GM19438 (cell line): Measurements from ENCODE around the gene PCBP3.

ENCODE experiments used
- ATAC-seq: cut with Tn5 transposase; IDR thresholded peaks from one replicate; pipeline ENCODE4 v1.9.1; 2021; ENCODE audit warnings: low read depth; ENCODE audit not compliant: unreplicated experiment

The PCBP3 gene

GRCh38 chr21:45774291-45774690 lies 130.8 kb downstream of the PCBP3 start:
- ATAC-seq: no peak

DNA sequence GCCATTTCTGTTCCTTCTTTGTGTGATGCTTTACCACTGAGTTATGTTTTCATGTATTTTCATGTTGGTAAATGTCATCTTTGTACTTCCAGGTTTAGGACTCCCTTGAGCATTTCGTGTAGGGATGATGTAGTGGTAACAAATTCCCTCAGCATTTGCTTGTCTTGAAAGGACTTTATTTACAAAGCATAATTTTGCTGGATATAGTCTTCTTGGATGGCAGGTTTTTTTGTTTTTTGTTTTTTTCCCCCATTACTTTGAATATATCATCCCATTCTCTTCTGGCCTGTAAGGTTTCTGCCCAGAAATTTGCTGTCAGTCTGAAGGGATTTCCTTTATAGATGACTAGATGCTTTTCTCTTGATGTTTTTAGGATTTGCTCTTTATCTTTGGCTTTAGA lies 133.4 kb downstream of the PCBP3 start:
- ATAC-seq: no peak

DNA sequence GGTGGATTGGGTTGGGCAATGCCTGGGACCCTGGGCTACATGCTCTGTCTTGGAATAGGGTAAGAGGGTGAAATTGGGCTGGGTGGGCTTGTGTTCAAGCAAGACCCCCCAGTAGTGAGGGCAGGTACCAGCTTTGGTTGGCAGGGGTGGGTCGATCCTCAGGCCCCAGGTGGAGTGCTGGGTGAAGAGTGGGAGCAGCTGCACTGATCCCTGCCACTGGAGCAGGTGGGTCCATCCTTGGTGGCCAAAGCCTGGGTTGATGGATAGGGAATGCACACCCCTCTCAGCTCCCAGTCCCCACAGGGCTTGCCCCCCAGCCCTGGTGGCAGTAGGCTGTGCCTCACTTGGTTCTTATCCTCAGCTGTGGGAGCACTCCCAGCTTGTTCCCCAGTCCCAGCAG lies 135.2 kb downstream of the PCBP3 start:
- ATAC-seq: no peak

GRCh38 chr21:45779226-45779625 lies 135.7 kb downstream of the PCBP3 start:
- no peak for ATAC-seq

DNA sequence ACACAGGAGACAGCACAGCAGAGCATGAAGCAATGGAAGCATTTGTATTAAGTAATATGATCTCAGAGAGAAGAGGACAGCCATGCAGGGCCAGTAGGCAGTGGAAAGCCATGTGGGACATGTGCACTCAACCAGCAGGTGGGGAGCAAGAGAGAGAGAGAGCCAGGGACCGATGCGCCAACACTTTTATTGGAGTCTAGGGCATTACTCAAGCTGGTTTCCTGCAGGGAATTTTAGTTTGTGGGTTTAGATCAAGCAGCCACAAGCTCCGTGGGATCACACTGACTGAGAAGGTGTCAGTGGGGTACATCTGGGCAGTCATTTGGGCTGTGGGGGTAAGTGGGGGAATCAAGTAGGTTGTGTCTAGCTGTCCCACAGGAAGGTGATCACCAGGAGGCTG lies 137.1 kb downstream of the PCBP3 start:
- no peak for ATAC-seq

- ATAC-seq: no peak
Observed at GRCh38 chr21:45781741-45782140, 138.2 kb downstream of the PCBP3 start.

- no peak for ATAC-seq
Observed at GRCh38 chr21:45786660-45787059, 143.1 kb downstream of the PCBP3 start.

GRCh38 chr21:45787371-45787770 lies 143.8 kb downstream of the PCBP3 start:
- no peak for ATAC-seq

GRCh38 chr21:45788198-45788597 lies 144.7 kb downstream of the PCBP3 start:
- ATAC-seq: no peak

DNA sequence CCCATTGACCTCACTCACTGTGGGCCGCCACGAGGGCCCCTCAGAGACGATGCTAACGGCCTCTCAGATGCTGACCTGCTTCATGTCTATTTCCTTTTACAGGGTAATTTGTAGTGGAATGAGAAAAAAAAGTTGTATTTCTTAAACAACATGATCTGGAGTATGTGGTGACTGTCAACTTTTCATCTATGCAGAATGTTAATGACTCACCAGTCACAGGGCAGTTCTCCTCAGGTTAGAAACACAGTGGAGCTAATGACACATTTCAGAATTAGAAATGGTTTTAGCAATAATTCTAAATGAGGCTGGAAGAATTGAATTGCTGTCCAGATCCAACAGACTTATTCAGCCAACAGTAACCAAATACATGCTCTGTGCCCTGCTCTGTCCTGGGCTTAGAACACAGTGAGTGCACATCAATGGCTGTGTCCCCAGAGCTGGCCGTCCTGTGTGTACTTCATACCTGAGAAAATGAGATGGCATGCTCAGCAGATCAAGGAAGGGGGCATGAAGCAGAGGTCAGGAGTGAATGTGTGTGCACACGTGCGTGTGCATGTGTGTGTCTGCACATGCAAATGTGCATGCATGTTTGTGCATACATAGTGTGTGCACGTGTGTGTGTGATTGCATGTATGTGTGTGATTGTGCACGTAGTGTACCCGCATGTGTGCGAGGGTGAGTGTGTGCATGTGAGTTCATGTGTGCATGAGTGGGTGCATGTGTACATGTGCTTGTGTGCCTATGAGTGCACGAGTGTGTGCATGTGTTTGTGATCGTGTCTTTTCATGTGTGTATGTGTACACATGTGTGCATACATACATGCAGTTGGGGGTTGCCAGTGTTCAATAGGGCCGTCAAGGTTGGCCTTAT lies 145.3 kb downstream of the PCBP3 start:
- ATAC-seq: no peak

- ATAC-seq: no peak
Observed at GRCh38 chr21:45790427-45790826, 146.9 kb downstream of the PCBP3 start.

DNA sequence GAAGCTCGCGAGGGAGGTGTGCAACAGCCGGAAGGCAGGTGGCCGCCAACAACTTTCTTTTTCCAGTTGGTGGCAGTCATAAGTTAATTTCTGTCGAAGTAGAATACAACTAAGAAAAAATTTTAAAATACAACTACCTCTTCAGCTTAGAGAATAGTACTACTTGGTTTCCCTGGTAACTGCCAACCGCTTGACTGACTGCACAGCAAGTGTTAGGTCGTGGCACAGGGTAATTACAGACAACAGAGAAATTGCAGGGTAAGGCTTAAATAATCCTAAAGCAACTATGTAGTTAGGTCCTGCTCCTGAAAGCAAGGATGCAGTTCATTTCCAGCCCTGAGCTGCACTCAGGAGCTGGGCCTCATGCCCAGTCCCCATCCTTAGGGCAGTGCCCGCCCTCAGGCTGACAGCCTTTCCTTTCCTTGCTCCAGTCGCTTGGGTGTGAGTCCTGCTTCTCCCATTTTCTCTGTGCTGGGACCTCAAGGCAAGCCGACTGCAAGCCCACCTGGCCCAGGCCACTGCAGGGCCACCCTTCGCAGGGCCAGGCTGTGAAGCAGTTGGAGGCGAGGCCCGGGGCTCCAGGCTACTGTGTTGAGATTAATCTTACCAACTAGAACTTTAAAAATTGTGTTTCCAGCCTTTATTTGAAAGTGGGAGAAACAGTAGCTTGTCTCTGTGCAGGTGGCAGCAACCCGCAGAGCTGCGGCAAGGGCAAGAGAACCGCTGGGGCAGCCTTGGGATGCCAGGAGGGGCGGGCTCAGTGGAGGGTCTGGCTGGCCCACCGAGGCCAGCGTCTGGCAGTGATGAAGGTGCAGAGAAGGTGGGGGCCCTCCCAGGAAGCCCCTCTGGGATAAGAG lies 148.3 kb downstream of the PCBP3 start:
- no peak for ATAC-seq

- ATAC-seq: no peak
Observed at GRCh38 chr21:45792682-45793383, 149.3 kb downstream of the PCBP3 start.

DNA sequence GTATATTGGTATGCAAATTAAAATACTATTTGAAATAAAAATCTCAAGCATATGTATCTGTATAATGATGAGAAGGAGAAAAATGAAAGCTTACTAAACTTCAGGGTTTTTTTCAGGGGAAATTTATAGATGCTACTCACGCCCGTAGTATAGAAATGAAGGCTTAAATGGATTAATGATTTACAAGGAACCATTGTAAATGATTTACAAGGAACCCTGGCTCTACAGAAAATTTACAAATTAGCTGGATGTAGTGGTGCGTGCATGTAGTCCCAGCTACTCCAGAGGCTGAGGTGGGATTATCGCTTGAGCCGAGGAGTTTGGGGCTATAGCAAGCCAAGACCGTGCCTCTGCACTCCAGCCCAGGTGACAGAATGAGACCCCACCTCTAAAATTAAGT lies 150.5 kb downstream of the PCBP3 start:
- ATAC-seq: no peak

- no peak for ATAC-seq
Observed at GRCh38 chr21:45796003-45796402, 152.5 kb downstream of the PCBP3 start.

DNA sequence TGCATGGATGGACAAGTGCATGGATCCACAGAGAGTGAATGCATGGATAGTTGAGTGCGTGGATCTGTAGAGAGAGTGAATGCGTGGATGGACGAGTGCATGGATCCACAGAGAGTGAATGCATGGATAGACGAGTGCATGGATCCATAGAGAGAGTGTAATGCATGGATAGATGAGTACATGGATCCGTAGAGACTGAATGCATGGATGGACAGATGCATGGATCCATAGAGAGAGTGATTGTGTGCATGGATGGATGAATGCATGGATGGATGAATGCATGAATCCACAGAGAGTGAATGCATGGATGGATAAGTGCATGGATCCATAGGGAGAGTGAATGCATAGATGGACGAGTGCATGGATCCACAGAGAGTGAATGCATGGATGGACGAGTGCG lies 153.8 kb downstream of the PCBP3 start:
- no peak for ATAC-seq

DNA sequence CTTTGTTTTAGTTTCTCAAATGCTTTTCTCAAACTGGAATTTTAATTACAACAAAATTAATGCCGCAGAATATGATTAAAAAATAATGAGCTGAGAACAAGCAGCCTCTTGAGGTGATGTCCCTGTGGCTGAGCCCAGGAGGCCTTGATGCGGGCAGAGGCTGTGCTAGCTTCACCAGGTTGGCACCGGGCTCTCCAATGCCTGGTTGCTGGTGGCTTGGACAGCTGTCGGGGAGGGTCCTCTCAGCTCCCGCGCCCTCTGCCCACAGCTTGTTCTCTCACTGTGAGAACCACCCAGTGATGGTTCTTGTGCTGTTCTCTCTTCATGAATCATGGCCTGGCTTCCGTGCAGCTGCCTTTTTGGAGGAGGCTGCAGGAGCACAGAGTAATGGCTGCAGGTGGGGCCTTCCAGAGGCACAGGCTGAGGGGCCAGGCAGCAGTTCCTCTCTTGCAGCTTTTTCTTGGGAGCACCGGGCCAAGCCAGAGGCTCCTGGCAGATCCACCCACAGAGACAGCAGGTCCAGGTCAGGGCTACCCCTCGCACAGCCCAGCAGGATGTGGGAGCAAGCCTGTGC lies 156.3 kb downstream of the PCBP3 start:
- no peak for ATAC-seq

DNA sequence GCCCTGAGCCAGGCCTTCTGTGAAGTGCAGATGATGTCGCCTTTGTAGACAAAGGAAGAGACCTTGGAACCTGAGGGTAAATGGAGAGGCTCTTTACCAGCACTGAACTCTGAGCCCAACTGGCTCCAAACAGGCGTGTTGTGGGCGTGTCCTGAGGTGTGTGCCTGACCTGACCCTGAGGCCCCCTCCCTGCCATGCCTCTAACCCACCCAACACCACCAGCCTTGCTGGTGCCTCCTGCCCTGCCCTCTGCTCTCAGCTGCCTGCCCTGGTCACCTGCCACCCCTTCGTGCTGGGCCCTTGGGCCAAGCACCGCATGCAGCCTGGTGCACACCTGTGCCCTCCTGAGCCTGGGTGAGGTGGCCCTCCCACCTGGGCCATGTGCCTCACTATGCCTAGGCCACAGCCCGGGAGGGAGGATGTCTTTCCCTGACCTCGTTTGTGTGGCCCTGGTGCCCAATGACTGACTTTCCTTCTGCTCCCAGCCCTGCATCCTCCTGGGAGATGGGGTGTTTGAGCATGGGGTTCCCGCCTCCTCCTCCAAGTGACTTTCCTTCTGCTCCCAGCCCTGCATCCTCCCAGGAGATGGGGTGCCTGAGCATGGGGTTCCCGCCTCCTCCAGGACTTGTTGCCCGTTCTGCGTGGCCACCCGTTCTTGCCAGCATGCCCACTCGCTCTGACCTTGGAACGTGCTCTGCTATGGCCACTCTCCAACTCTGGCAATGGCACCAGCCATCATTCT lies 157.0 kb downstream of the PCBP3 start:
- no peak for ATAC-seq

GRCh38 chr21:45801129-45801964 lies 157.8 kb downstream of the PCBP3 start:
- ATAC-seq: no peak
